Epithelial cell of esophagus (primary cell): ENCODE data around the gene CAPZB.

ENCODE experiments used
- DNase-seq: peaks from one replicate; pipeline ENCODE4 v3.0.0; 2010; ENCODE audit warnings: low read depth
- H3K4me3 ChIP-seq: 2 replicates; pipeline ENCODE4 v1.5.1; 2011; ENCODE audit warnings: mild to moderate bottlenecking, low read length, control low read depth
- TF ChIP-seq, protein P1 (sequence below): IDR thresholded peaks from 2 replicates; pipeline ENCODE4 v1.5.1; 2011; ENCODE audit warnings: low read depth, mild to moderate bottlenecking, low read length, control low read depth, inconsistent platforms; ENCODE audit not compliant: insufficient read depth; ENCODE audit errors: missing control alignments

CAPZB gene

DNA sequence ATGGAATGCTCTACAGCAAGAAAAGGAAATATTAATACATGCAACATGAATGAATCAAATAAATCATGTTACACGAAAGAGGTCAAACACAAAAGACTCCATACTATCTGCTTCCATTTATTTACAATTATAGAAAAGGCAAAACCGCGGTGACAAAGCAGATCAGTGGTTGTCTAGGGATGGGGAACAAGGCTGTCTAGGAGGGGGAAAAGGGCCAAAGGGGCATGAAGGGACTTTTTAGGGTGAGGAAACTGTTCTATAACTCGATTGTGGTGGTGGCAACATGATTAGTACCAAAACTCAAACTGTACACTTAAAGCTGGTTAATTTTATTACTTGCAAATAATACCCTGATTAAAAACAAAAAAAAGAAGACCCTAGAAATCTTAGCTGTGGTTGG, 20.6 kb downstream of the CAPZB start:
- TF ChIP-seq, protein P1, sequence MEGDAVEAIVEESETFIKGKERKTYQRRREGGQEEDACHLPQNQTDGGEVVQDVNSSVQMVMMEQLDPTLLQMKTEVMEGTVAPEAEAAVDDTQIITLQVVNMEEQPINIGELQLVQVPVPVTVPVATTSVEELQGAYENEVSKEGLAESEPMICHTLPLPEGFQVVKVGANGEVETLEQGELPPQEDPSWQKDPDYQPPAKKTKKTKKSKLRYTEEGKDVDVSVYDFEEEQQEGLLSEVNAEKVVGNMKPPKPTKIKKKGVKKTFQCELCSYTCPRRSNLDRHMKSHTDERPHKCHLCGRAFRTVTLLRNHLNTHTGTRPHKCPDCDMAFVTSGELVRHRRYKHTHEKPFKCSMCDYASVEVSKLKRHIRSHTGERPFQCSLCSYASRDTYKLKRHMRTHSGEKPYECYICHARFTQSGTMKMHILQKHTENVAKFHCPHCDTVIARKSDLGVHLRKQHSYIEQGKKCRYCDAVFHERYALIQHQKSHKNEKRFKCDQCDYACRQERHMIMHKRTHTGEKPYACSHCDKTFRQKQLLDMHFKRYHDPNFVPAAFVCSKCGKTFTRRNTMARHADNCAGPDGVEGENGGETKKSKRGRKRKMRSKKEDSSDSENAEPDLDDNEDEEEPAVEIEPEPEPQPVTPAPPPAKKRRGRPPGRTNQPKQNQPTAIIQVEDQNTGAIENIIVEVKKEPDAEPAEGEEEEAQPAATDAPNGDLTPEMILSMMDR: no peak
- no peak overlapping the region for H3K4me3 ChIP-seq
- DNase-seq: no peak

DNA sequence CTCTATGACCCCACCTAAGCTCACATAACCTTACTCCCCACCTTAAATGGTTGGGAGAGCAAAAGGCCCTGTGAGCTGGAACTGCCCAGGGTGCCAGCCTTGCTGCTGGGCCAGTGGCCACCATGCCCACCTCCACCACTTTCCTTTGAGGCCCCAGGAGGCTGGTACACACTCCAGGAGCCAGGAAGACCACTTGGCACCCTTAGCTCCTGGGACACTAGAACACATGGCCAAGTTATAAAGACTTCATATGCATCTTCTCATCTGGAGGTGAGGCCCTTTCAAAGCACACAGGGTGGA, 21.9 kb downstream of the CAPZB start:
- H3K4me3 ChIP-seq: no peak overlapping the region
- no peak for DNase-seq
- TF ChIP-seq, protein P1: no peak

DNA sequence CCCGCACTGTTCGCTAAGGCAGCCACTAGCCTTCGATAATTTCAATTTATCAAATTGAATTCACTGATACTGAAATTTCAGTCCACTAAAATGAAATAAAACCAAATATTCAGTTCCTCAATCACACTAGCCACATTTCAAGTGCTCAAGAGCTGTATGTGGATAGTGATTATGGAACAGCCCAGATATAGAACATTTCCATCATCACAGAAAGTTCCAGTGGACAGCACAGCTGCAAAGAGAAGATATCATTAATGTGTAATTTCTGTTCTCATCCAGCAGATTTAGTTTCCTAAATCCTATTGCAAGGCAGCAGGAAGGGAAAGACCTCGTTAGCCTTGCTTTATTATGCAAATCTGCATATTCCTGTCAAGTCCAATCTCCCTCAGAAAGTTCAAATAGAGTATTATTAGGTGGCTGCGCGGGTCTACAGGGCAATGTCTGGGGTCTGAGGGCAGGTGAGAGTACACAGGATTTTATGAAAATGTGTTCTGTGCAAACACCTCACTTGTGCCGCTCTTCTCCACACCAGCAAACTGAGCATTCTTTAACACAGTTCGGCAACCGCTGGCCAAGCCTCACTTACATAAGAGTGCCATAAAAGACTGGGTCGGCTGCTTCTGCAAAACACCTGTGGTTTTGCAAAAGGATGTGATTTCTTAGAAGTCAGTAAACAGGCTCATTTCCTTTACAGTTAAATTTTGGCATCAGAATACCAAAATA, 22.4 kb downstream of the CAPZB start:
- H3K4me3 ChIP-seq: no peak overlapping the region
- TF ChIP-seq, protein P1: no peak
- DNase-seq: no peak

DNA sequence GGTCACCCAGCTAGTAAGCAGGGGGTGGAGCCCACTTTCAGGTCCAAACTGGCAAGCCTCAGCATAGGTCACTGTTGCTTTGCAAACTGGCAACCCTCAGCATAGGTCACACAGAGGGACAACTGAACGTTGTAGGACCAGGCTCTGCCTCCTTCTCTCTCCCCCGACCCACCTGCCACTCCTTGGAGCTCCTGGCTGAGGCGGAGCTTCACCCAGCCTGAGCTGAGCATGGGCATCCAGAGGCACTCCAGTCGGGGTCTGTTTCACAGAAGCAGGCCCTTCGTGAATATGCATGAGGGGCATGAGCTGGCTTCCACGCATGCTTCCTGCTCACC, 24.2 kb downstream of the CAPZB start:
- no peak for DNase-seq
- H3K4me3 ChIP-seq: no peak overlapping the region
- TF ChIP-seq, protein P1: no peak

DNA sequence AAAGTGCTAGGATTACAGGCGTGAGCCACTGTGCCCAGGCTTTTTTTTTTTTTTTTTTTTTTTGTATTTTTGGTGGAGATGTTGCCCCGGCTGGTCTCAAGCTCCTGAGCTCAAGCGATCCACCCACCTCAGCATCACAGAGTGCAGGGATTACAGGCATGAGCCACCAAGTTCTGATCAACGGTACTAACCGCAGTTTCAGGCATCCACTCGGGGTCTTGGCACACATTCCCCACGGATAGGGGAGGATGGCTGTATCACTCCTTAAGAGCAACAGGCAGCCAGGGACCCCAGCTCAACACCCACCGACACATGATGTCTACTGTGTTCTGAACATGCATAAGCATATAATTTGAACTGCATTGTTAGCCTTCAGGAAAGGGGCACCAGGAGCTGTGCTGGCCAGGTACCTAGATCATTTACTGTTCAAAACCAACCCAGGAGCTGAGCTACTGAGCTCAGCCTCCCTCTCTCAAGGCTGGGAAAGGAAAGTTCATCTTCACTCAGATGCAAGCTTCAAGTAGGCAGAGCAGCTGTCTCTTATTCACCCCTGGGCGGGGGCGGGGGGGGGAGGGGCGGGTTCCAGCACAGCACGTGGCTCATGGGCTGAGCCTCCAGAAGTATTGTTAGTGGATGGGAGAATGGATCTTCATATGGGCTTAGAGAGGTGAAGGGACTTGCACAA, 24.7 kb downstream of the CAPZB start:
- H3K4me3 ChIP-seq: no peak overlapping the region
- TF ChIP-seq, protein P1: no peak
- no peak for DNase-seq

DNA sequence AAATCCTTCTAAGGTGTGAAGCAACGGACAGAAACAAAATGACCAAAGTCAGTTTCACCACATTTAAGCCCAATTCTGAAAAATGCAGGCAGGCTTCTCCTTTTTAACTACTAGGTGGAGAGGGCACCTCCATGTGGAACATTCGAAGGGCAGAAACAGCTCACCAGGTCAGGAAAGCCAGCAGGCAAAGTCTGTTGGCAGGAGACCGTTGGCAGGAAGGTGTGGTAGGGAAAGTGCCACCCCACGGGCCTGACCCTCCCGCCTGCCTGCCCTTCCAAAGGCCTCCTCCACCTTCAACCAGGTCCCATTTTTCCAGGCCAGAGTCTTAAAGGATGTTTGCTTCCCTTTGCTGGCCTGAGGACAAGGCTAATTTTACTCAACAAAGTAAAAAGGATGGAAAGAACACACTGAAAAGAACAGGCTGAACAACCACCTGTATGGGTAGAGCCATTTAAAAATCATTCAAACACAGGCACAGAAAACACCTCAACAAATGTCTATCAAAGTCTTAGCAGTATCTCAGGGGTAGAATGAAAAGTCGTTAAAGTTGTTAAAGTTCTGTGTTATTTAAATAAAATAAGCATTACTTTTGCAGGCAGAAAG, 26.4 kb downstream of the CAPZB start:
- no peak overlapping the region for H3K4me3 ChIP-seq
- no peak for DNase-seq
- TF ChIP-seq, protein P1: no peak
